GM18499 (cell line): ENCODE data around the gene RXYLT1.
A peak's percentile ranks its signal among the peaks of the same experiment; 100 is the strongest.
"Not testable (repeated sequence)": the region's sequence is repeated elsewhere in the genome, so short reads cannot be mapped to it uniquely, and the experiment has no call there.

Experiments used
- ATAC-seq: cut with Tn5 transposase; IDR thresholded peaks from one replicate; pipeline ENCODE4 v1.9.1; 2021; ENCODE audit warnings: moderate number of reproducible peaks; ENCODE audit not compliant: insufficient read depth, unreplicated experiment

The RXYLT1 gene

GRCh38 chr12:63841571-63841970 is 61.9 kb downstream of the RXYLT1 start:
- ATAC-seq = no peak

- not testable (repeated sequence) for ATAC-seq
Measured at GRCh38 chr12:63842750-63843149, 63.0 kb downstream of the RXYLT1 start.

- no peak for ATAC-seq
Measured at GRCh38 chr12:63843254-63843720, 63.6 kb downstream of the RXYLT1 start.

- peak; percentile 91 for ATAC-seq
Measured at GRCh38 chr12:63843721-63844390, 64.1 kb downstream of the RXYLT1 start.

GRCh38 chr12:63844391-63845341 is 65.0 kb downstream of the RXYLT1 start, which contains the start of gene SRGAP1:
Gene SRGAP1, plus strand, starts transcription at chr12:63844700. Its CDS starts 117 bp downstream, at chr12:63844817.
- no peak for ATAC-seq

GRCh38 chr12:63845726-63846125 is 66.0 kb downstream of the RXYLT1 start:
- no peak for ATAC-seq

- no peak for ATAC-seq
Measured at GRCh38 chr12:63846238-63846967, 66.7 kb downstream of the RXYLT1 start.

GRCh38 chr12:63848450-63848849 is 68.7 kb downstream of the RXYLT1 start:
- ATAC-seq = no peak

GRCh38 chr12:63849106-63849620 is 69.5 kb downstream of the RXYLT1 start:
- no peak for ATAC-seq

- ATAC-seq = no peak
Measured at GRCh38 chr12:63849641-63850040, 69.9 kb downstream of the RXYLT1 start.

- no peak for ATAC-seq
Measured at GRCh38 chr12:63853978-63854377, 74.3 kb downstream of the RXYLT1 start.

GRCh38 chr12:63855299-63855698 is 75.6 kb downstream of the RXYLT1 start:
- no peak for ATAC-seq

GRCh38 chr12:63857771-63858670 is 78.3 kb downstream of the RXYLT1 start:
- ATAC-seq = no peak
